B cell (primary cell): ENCODE data around the gene PLCB1.

Experiments used
- CTCF ChIP-seq: fragments of 200-600 bp; IDR thresholded peaks from one replicate; pipeline ENCODE4 v1.8.0; 2022; ENCODE audit warnings: antibody characterized with exemption, mild to moderate bottlenecking
- EZH2 ChIP-seq: IDR thresholded peaks from 2 replicates; pipeline ENCODE4 v1.6.1; 2012; ENCODE audit warnings: borderline replicate concordance, low read depth, mild to moderate bottlenecking, moderate library complexity, low read length; ENCODE audit not compliant: insufficient read depth, poor library complexity, severe bottlenecking

- TF ChIP-seq CTCF (no peak), EZH2 (no peak)
Measured at GRCh38 chr20:8162610-8163009, 30.5 kb downstream of the PLCB1 start.
